Activated effector memory CD4-positive, alpha-beta T cell treated with Interleukin-2 at 50 U/mL for 16 hours (primary cell): ENCODE results near the gene PPL.
"Not testable (repeated sequence)": the region's sequence is repeated elsewhere in the genome, so short reads cannot be mapped to it uniquely, and the experiment has no call there.

Experiments used
- DNase-seq: peaks from one replicate; pipeline ENCODE4 v3.0.0-alpha.2; 2020

Gene PPL

DNA sequence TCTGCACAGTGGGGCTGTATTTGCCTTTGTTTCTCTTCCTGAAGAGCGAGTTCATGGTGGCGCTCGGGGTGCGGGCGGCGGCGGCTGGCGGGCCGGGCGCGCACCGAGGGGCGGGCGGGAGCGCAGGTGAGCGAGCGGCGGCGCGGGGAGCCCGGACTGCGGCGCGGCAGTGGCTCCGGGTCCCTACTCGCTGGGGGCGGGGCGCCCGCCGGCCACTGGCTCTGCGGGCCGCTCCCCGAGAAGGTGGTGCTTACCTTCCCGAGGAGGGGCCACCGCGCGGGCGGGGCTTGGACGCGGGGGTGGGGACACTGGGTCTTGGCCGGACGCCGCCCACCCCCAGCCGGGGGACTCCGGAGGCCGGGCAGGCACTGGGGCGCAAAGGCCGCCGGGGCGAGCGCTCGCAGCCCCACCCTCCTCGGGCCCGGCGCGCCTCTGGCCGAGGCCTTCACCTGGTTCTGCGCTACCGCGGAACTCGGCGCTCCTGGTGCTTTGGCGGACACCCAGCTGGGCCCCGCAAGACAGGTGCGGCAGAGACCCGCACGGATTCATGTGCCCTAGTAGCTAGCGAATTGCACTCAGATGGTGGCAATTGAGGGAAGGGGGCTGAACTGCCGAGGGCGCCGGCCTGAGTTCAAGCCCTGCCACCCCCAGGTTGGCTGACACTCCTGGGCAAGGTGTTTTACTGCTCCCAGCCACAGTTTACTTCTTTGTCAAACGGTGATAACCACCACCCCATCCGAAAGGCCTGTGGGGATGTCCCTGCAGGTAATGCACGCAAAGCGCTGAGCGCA is at the start of gene PPL:
PPL (minus strand) TSS at position 158 of the 791 bp plus-strand sequence; CDS start at position 55, 103 bp downstream.
- DNase-seq, result no peak

GRCh38 chr16:4984174-4984990 is 47.4 kb upstream of the PPL start:
- DNase-seq, result no peak

DNA sequence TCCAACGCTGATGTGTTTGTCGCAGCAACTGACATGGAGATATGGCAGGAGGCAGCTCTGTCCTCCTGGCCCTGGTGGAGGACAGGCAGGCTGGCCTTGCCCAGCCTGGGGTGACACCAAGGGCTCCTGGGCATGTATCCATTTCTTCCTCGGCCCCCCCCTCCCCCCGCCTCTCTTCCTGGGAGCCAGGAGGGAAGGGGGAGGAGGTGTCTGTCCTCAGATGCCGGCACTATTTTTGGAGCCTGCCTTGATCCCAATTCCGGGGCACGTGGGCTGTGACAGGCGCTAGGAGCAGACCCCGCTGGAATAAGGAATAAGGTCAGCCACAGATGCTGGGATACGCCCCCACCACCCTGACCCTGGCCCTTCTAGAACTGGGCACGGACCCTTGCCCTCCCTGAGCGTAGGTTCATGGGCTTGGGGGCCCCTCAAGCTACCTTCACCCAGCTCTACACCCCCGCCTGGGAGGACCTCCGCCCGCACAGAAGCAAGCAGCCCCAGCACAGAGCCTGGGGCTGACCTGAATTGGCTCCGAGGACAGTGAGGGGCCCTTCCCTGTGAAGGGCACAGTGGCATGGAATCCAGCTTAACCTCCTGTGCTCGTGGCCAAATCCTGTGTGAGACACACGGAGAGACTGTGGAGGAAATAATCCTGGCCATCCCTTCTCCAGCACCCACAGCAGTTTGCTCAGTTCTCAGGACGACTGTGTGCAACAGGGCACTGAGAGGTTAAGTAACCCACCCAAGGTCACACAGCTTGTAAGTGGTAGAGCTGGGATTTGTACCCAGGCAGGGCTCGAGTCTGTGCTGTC is 45.3 kb upstream of the PPL start:
- DNase-seq, result no peak

GRCh38 chr16:4981473-4981872 is 44.5 kb upstream of the PPL start:
- no peak for DNase-seq

DNA sequence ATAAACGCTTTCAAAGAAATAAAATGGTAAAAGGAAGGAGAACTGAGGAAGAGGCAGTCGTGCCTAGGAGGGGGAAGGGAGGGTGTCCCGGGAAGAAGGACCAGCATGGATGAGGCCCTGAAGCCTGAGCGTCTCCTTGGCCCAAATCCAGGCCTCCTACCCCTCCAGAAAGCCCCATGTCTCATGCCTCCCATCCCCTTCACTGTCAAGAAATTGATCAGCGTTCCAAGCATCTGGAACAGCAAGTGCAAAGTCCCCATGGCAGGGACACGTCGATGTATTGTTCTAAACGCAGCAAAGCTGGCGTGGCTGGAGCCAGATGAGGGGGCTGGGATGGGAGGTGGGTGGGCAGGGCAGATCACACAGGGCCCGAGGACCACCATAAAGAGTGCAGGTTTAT is 43.7 kb upstream of the PPL start:
- no peak for DNase-seq

DNA sequence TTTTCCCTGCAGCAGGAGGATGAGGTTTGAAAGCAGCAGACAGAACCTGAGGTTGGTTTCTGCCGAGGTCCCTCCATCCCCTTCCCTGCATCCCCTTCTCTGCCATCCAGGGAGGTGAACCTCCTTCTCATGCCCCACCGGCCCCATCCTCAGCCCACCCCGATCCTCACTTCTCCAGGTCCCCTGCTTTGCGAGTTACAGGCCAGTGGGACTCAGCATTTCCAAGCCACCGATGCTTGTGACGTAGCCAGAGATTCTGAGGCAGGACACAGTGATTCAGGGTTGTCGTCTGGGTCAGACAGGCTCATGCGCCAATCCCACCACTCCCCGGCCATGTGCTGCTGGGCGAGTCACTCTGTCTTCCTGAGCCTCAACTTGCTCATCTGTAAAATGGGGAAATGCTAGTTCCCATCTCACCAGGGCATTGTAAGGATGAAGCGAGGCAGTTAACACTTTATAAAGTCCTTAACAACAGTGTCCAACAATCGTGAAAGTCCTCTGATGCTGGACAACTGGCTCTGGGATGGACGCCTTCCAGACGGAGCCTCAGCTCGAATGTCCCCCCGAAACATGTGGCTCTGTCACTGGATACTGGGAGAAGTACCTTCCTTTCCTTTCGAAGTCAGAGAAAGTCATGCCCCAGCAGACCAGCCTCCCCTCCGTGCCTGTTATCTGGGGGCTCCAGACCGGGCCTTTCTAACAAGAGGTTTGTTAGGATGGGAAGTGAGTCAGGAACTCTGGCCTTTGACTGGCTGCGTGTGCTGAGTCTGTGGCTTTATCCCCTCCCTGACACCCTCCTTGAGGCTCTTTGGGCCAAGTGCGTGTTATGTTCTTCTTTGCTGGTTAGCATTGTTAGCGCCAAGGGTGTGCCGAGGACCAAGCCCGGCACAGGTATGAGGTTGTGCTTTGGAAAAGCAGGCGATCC is 43.0 kb upstream of the PPL start:
- no peak for DNase-seq

DNA sequence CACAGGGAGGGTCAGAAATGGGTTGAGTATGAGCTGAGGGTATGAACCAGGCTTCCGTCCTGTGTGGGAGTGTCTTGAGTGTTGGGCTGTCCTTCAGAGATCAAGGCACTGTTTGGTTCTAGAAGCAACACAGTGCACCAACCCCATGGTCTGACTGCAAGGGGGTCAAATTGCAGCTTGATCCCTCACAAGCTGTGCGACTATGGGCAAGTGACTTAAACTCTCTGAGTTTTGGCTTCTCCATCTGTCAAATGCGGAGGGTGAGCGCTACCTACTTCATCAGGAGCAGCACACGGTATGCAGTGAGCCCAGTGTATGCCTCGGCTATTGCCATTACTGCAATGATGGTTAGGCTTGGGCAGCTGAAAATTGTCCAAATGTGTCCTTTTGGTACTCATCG is 42.2 kb upstream of the PPL start:
- DNase-seq, result no peak

- DNase-seq, result no peak
Observed at GRCh38 chr16:4976611-4977145, 39.7 kb upstream of the PPL start.

- DNase-seq, result no peak
Observed at GRCh38 chr16:4976079-4976478, 39.1 kb upstream of the PPL start.

GRCh38 chr16:4972938-4973587 is 36.1 kb upstream of the PPL start:
- DNase-seq, result no peak

DNA sequence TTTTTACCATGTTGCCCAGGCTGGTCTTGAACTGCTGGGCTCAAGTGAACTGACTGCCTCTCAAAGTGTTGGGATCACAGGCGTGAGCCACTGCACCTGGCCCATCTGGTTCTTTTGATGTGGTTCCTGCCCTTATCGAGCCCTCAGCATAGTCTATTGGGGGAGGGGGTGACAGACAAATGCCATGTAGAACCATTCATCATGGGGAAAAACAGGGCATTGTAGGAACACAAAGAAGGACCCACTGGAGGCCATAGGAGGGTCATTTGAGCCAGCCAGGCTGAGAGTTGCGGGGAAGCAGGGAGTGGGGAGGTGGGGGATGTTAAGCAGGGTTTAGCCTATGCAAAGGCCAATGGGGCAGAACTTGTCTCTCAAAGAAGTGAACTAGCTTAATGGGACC is 33.1 kb upstream of the PPL start:
- DNase-seq, result no peak

GRCh38 chr16:4968879-4969483 is 32.0 kb upstream of the PPL start:
- DNase-seq, result no peak

- not testable (repeated sequence) for DNase-seq
Observed at GRCh38 chr16:4968278-4968677, 31.3 kb upstream of the PPL start.

DNA sequence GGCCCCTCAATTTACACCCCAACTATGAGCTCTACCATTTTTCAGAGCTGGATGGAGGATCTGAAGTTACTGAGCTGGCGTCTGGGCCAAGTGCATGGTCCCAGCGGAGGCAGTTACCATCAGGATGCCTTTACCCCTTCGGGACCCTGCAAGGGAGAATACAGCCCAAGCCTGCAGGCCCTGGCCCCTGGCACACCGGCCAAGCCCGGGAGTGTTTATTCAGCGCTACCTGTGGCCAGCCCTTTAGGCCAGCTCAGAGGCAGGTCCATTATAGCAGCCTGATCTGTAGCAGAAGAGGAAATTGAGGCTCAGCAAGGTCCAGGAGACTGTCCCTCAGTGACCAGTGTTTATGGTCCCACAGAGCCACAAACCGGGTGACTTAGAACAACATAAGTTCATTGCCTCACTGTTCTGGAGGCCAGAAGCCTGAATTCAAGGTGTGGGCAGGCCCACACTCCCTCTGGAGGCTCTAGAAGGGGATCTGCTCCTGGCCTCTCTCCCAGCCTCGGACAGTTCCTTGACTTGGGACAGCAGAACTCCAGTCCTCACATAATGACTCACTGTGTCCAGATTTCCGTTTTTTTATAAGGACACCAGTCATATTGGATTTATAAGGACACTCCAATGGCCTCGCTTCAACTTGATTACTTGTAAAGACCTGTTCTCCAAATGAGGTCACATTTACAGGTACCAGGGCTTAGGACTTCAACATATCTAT is 29.9 kb upstream of the PPL start:
- DNase-seq, result no peak

- DNase-seq, result not testable (repeated sequence)
Observed at GRCh38 chr16:4963527-4963926, 26.6 kb upstream of the PPL start.

DNA sequence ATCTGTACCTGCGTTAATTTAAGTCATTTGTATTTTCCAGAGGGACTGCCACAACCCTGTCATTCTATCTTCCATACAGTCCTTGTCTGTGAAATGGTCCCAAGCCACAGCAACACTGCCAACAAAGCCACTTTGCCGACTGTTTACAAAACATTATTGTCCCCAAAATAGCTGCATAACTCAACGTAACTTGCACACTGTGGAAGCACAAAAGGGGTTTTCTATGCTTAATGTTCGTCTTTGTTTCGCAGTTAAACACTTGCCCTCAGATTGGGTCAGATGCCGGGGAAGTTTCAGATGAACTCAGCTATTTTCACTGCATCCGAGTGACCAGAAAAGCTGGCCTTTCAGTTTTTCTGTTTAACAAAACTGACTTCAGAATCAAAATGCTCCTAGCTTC is 25.8 kb upstream of the PPL start:
- no peak for DNase-seq

DNA sequence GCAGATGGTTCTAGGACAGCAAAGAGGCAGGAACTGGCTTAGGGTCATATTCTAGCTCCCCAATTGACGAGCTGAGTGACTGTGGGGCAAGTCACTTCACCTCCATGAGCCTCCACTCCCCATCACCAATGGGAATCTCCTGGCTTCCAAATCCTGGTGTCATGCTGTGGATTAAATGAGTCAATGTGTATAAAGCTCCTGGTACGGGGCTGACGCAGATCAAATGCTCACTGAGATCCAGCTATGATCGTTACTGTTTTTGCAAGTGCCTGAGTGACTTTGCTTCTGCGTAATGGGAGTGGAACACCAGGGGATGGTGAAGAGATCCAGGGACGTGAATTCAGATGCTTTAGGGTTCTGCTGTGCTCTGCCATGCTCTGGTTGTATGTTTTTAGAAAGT is 23.6 kb upstream of the PPL start:
- DNase-seq, result no peak

DNA sequence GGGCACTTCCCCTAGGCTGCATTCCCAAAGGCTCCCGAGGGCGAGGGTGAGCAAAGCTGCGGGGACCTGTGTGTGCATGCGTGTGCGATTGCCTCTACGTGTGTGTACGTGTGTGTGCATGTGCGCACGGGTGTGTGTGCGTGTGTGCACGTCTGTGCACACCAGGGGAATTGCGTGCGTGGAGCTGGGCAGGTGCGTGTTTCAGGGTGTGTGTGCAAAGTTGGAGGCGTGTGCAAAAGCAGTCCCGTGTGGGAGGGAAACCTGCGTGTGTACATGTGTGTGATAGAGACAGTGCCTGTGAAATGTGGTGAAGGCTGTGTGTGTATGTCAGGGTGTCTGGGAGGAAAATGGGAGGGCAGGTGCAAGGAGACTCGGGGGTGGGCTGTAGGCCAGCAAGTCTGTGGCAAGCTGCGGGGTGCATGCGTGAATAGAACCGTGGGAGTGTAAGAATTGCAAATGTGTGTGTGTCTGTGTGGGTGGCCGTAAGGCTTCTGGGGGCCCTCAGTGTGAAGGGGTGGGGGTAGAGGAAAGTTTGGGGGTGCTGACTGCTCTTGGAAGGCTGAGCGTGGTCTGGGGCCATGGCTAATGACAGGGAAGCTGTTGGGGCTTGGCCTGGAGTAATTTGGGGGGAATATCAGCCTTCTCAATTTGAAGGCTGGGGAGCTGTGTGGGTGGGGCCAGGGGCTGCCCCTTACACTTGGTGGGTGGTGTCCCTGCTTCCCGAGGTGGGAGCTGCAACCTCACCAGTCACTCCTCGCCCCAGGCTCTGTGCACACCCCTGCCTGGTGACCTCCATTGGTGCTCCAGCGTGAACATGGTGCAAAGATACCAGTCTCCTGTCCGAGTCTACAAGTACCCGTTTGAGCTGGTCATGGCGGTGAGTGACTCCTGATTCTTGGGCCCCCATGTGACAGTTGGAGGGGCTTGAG is 21.8 kb upstream of the PPL start:
- DNase-seq, result no peak
